GM23248 (cell line): ENCODE data around the gene CORIN. TPM values are rescaled to one million over a fixed set of nuclear protein-coding genes. Genes with fewer than 3 reads are reported as not detected.

Experiments used
- DNase-seq: peaks from one replicate; pipeline ENCODE4 v3.0.0-alpha.2; 2015
- H2AFZ ChIP-seq: fragments of 200-600 bp; sonication (generic); 2 replicates; pipeline ENCODE4 v1.6.1; 2016; ENCODE audit warnings: antibody characterized with exemption
- H3F3A ChIP-seq: fragments of 200-600 bp; sonication (generic); 2 replicates; pipeline ENCODE4 v1.6.1; 2016; ENCODE audit warnings: mild to moderate bottlenecking, antibody characterized with exemption, mixed run types; ENCODE audit not compliant: insufficient read depth
- H3K27ac ChIP-seq: fragments of 200-600 bp; sonication (generic); 2 replicates; pipeline ENCODE4 v1.5.1; 2016; ENCODE audit warnings: mild to moderate bottlenecking
- H3K27me3 ChIP-seq: fragments of 200-600 bp; sonication (generic); replicated peaks from 2 replicates; pipeline ENCODE4 v1.6.1; 2016; ENCODE audit warnings: mild to moderate bottlenecking; ENCODE audit not compliant: insufficient read depth
- H3K36me3 ChIP-seq: fragments of 200-600 bp; sonication (generic); 2 replicates; pipeline ENCODE4 v1.6.1; 2016; ENCODE audit warnings: low read depth, mild to moderate bottlenecking
- H3K4me1 ChIP-seq: fragments of 200-600 bp; sonication (generic); 2 replicates; pipeline ENCODE4 v1.6.1; 2016; ENCODE audit warnings: mild to moderate bottlenecking; ENCODE audit not compliant: insufficient read depth
- H3K4me2 ChIP-seq: fragments of 200-600 bp; sonication (generic); one replicate; pipeline ENCODE4 v1.6.1; 2016; ENCODE audit warnings: mild to moderate bottlenecking; ENCODE audit not compliant: unreplicated experiment
- H3K4me3 ChIP-seq: fragments of 200-600 bp; sonication (generic); 2 replicates; pipeline ENCODE4 v1.5.1; 2016; ENCODE audit warnings: mild to moderate bottlenecking
- H3K79me2 ChIP-seq: fragments of 200-600 bp; sonication (generic); 2 replicates; pipeline ENCODE4 v1.6.1; 2016; ENCODE audit warnings: mild to moderate bottlenecking; ENCODE audit not compliant: insufficient read depth
- H3K9ac ChIP-seq: fragments of 200-600 bp; sonication (generic); 2 replicates; pipeline ENCODE4 v1.6.1; 2016; ENCODE audit warnings: mild to moderate bottlenecking
- H3K9me2 ChIP-seq: fragments of 200-600 bp; sonication (generic); 2 replicates; pipeline ENCODE4 v1.6.1; 2016; ENCODE audit warnings: mixed run types, mild to moderate bottlenecking, moderate library complexity; ENCODE audit not compliant: insufficient read depth
- H3K9me3 ChIP-seq: fragments of 200-600 bp; sonication (generic); one replicate; pipeline ENCODE4 v1.6.1; 2017; ENCODE audit warnings: low read depth
- H4K20me1 ChIP-seq: fragments of 200-600 bp; sonication (generic); 2 replicates; pipeline ENCODE4 v1.6.0; 2016; ENCODE audit not compliant: insufficient read depth
- EZH2 ChIP-seq: fragments of 200-600 bp; sonication (generic); IDR thresholded peaks from 2 replicates; pipeline ENCODE4 v1.6.1; 2018; ENCODE audit warnings: antibody characterized with exemption, mild to moderate bottlenecking; ENCODE audit not compliant: insufficient read depth, poor library complexity, severe bottlenecking
- EZH2phosphoT487 ChIP-seq: fragments of 200-600 bp; sonication (generic); IDR thresholded peaks from 2 replicates; pipeline ENCODE4 v1.6.1; 2018; ENCODE audit warnings: antibody characterized with exemption, moderate library complexity, mild to moderate bottlenecking, low read depth; ENCODE audit not compliant: insufficient read depth
- WGBS, 2 experiments: methylation state at CpG; one replicate each; pipeline ENCODE4 v1.1.6; 2015 to 2017; ENCODE audit warnings: low lambda C conversion rate in 2 of 2, low coverage in 1 of 2; ENCODE audit errors: missing lambda C conversion rate in 2 of 2; 5-methylcytosine and 5-hydroxymethylcytosine counted together
- in situ Hi-C: fragments of 300-500 bp; cut with MboI; formaldehyde crosslinking; loops from 2 replicates; pipeline ENCODE4 v1.15.0; 2020
- polyA plus RNA-seq: library from polyadenylated mRNA; unstranded; fragments of >200 nt; fragmentation: Nextera tagmentation; extraction: Ambion mirVana; gene quantifications from 2 replicates; pipeline ENCODE4 v1.2.1, GENCODE V29; 2016
- total RNA-seq: library from RNA; depleted of rRNA; stranded (reverse); fragments of >200 nt; shearing (Covaris generic); gene quantifications from 2 replicates; pipeline ENCODE4 v1.2.3, GENCODE V29; 2014

Gene CORIN
- total and polyA plus RNA-seq, 2 experiments from 2014 or later: 0.70 to 0.86 TPM

- Histone ChIP-seq H3F3A (peaks cover 10% of the 10 kb centered on the region; the same call in 1 of the 2 replicates), H3K36me3 (no peaks in the 10 kb centered on the region), H3K27ac (no peak overlapping the region), H3K4me1 (peaks cover 2% of the 10 kb centered on the region; the same call in 1 of the 2 replicates), H3K9me2 (peaks cover 7% of the 10 kb centered on the region; the same call in 1 of the 2 replicates), H3K27me3 (no peaks in the 10 kb centered on the region), H3K9me3 (no peaks in the 10 kb centered on the region), H2AFZ (no peak overlapping the region), H3K4me3 (no peak overlapping the region), H3K79me2 (no peaks in the 10 kb centered on the region), H3K9ac (no peak overlapping the region), H3K4me2 (no peak overlapping the region), H4K20me1 (no peaks in the 10 kb centered on the region)
- no peak for DNase-seq
- no peak for TF ChIP-seq EZH2phosphoT487
- no peak for TF ChIP-seq EZH2
- 91 to 94% methylated on average over 3 of the region's 3 CpGs for WGBS, 2 experiments
- in situ Hi-C loops: no loop called here
Observed at GRCh38 chr4:47606482-47606881, 231.4 kb downstream of the CORIN start.

DNA sequence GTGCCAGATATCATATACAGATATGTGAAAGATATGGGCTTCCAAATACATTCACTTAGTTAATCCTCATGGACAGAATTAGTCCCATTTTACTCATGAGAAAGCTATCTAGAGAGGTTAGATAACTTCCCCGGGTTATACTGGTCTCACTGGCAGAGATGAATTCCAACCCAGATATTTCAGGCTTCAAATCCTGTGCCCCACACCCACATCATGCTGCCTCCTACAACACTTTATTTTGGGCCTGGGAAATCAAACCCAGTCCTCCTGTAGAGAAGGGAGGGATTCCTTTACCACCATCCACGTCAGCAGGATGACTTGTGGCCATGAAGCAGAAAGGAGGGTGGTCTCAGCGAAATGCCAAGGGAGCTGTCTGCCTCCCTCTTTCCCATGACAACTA is 239.0 kb downstream of the CORIN start:
- Histone ChIP-seq H4K20me1 (no peaks in the 10 kb centered on the region), H3F3A (no peaks in the 10 kb centered on the region), H3K9ac (no peak overlapping the region), H3K9me2 (no peaks in the 10 kb centered on the region), H3K36me3 (peaks cover 26% of the 10 kb centered on the region), H2AFZ (no peak overlapping the region), H3K9me3 (no peaks in the 10 kb centered on the region), H3K27ac (no peak overlapping the region), H3K27me3 (no peaks in the 10 kb centered on the region), H3K79me2 (no peaks in the 10 kb centered on the region), H3K4me3 (no peak overlapping the region), H3K4me2 (no peak overlapping the region), H3K4me1 (no peaks in the 10 kb centered on the region)
- in situ Hi-C loops: no loop called here
- no peak for TF ChIP-seq EZH2
- TF ChIP-seq EZH2phosphoT487: no peak
- DNase-seq: no peak
- 91 to 97% methylated on average over 3 of the region's 3 CpGs for WGBS, 2 experiments

GRCh38 chr4:47598320-47598719 is 239.5 kb downstream of the CORIN start:
- Histone ChIP-seq H3K4me3 (no peak overlapping the region), H3K9me2 (no peaks in the 10 kb centered on the region), H3K79me2 (no peaks in the 10 kb centered on the region), H3K9me3 (no peaks in the 10 kb centered on the region), H3K36me3 (peaks cover 28% of the 10 kb centered on the region), H2AFZ (no peak overlapping the region), H3K9ac (no peak overlapping the region), H3K4me2 (no peak overlapping the region), H4K20me1 (no peaks in the 10 kb centered on the region), H3K27me3 (no peaks in the 10 kb centered on the region), H3F3A (no peaks in the 10 kb centered on the region), H3K27ac (no peak overlapping the region), H3K4me1 (no peaks in the 10 kb centered on the region)
- no peak for DNase-seq
- TF ChIP-seq EZH2phosphoT487 (no peak), EZH2 (no peak)
- in situ Hi-C loops: no loop called here
- WGBS, 2 experiments: 94 to 96% methylated on average over 1 of the region's 1 CpG

DNA sequence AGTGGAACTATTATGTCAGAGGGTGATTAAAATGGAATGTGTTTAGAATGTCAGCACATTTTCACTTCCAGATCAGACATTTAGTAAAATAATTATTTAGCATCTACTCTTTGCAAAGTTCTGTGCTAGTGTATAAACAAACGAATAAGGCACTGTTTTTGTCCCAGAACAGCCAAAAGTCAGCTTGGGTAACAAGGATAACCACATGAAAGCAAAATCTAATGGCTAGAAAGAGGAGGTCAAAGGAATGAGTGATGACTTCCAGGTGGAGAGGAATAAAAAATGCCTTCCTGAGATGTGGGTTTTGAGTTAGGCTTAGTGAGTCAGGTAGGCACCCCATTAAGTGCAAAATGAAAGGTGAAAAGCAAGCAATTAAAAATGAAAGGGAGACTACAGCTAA is 240.2 kb downstream of the CORIN start:
- Histone ChIP-seq H3K9me2 (no peaks in the 10 kb centered on the region), H4K20me1 (no peaks in the 10 kb centered on the region), H3K9ac (no peak overlapping the region), H3K27ac (no peak overlapping the region), H3K36me3 (peaks cover 34% of the 10 kb centered on the region), H3K27me3 (no peaks in the 10 kb centered on the region), H2AFZ (no peak overlapping the region), H3F3A (no peaks in the 10 kb centered on the region), H3K4me1 (no peaks in the 10 kb centered on the region), H3K9me3 (no peaks in the 10 kb centered on the region), H3K4me2 (no peak overlapping the region), H3K79me2 (no peaks in the 10 kb centered on the region), H3K4me3 (no peak overlapping the region)
- 5 to 22% methylated on average over 1 of the region's 1 CpG for WGBS, 2 experiments
- DNase-seq: no peak
- TF ChIP-seq EZH2phosphoT487: no peak
- no peak for TF ChIP-seq EZH2
- in situ Hi-C loops: no loop called here

GRCh38 chr4:47590325-47590724 is 247.5 kb downstream of the CORIN start:
- no peak overlapping the region for H2AFZ ChIP-seq
- H3K9me3 ChIP-seq: no peaks in the 10 kb centered on the region
- DNase-seq: no peak
- no peaks in the 10 kb centered on the region for H4K20me1 ChIP-seq
- no peaks in the 10 kb centered on the region for H3K79me2 ChIP-seq
- no peaks in the 10 kb centered on the region for H3K9me2 ChIP-seq
- H3K27ac ChIP-seq: no peak overlapping the region
- peaks cover 90% of the 10 kb centered on the region for H3K36me3 ChIP-seq
- H3K9ac ChIP-seq: no peak overlapping the region
- H3F3A ChIP-seq: no peaks in the 10 kb centered on the region
- no peak for TF ChIP-seq EZH2
- TF ChIP-seq EZH2phosphoT487: no peak
- H3K27me3 ChIP-seq: no peaks in the 10 kb centered on the region
- no peak overlapping the region for H3K4me2 ChIP-seq
- no peaks in the 10 kb centered on the region for H3K4me1 ChIP-seq
- no peak overlapping the region for H3K4me3 ChIP-seq
- in situ Hi-C loops: no loop called here
- WGBS, 2 experiments: 85 to 100% methylated on average over 1 of the region's 1 CpG
